ENCODE data around the gene TRIM38.
"Not testable (repeated sequence)": the region's sequence is repeated elsewhere in the genome, so short reads cannot be mapped to it uniquely, and the experiment has no call there.

Gene TRIM38

DNA sequence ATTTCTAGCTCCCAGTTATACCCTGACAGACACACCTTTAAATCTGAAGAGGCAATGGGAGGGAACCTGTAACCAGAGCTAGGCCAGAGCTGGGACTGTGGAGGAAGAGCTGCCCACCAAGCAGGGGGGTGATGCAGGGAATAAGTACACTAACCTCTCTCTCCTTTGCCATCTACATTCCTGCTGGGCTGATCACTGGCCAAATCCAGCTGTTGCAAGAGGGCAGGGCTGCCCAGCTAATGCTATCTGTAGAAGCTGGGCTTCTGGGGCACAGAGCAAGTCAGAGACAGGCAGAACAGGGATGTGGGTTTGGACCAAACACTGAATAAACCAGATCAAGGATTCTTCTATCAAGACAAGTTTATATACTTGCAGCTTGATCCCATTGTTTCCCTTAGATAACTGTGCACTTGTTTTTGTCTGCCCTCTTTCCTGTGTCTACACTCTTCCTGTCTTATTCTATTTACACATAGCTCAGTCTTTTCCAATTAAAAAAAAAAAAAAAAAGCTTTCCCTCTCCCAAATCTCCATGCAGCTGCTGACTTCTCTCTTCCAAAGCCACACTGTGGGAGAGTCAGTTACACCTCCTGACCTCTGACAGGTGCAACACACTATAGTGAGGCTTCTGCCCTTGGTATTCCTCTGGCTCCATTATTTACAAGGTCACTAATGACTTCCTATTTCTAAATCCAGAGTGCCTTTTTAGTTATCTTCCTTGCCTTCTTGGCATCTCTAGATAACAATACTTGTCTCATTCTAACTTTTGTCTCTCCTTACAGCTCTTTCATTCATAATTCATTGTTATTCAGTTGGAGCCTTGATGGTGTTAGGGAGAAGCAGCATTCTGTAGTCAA lies 43.7 kb downstream of the TRIM38 start:
- DNase-seq (ENCODE audit: low read depth): no peak

DNA sequence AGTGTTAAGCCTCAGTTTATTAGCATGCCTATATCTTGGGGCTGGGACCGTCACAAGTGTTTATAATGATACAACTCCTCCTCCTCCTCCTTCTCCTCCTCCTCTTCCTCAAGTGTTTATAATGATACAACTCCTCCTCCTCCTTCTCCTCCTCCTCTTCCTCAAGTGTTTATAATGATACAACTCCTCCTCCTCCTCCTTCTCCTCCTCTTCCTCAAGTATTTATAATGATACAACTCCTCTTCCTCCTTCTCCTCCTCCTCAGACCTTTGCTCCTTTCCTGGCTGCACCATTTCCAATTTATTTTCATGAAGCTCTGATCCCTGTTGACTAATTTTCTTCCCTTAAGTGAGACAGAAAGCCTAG lies 44.3 kb downstream of the TRIM38 start:
- not testable (repeated sequence) for DNase-seq (ENCODE audit: low read depth)

DNA sequence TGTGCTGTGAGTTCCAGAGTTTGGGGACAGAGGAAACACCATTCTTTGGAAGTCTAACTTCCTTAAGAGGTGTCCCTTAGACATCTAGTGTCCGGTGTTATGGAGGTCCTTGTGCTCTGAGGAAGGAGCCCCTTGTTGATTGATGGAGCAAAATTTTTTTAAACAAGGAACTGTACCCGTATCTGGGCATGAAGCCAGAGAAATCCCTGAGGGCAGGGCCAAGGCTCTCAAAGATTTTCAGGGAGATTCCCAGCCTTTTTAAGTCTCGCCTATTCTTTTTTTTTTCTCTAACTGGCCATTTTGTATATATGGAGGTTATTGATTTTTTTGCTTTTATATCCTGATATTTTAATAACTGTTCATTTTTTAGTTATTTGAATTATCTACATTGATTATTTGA lies 45.9 kb downstream of the TRIM38 start:
- DNase-seq (ENCODE audit: low read depth): no peak

DNA sequence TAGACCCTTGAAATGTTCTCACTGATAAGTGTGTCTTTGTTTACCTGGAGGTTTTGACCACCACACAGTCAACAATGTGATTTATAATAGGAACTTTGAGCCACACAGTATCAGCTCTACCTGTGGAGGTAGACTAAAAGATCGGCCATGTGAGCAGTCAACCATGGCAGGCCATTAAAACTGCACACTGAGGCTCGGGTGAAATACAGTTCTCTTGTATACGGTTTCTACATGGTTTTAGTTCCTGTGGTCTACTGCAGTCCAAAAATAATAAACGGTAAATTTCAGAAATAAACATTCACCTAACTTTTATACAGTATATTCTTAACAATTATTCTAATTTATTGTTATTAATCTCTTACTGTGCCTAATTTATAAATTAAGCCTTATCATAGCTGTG lies 47.2 kb downstream of the TRIM38 start:
- no peak for DNase-seq (ENCODE audit: low read depth)

DNA sequence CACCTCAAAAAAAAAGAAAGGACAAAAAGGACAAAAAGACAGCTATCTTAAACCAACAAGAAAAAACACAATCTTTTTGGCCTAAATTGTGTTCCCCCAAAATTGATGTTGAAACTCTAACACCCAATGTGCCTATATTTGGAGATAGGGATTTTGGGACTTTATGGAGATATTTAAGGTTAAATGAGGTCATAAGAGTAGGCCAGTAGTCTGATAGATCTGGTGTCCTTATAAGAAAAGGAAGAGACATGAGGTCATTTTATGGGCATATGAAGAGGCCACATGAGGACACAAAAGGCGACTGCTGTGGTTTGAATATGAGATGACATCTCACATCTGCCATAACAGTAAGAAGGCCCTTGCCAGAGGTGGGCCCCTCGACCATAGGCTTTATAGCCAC lies 49.5 kb downstream of the TRIM38 start:
- DNase-seq (ENCODE audit: low read depth): no peak

DNA sequence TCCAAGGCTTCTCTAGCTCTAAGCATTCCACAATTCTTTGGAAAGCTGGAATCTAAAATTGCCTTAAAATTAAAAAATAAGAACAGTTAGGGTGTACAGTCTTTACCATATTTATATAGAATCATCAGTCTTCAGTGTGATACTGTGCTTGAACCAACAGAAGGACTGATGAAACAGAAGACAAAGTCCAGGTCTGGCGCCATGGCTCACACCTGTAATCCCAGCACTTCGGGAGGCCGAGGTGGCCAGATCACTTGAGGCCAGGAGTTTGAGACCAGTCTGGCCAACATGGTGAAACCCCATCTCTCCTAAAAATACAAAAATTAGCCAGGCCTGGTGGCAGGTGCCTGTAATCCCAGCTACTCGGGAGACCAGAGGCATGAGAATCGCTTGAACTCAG lies 51.8 kb downstream of the TRIM38 start:
- not testable (repeated sequence) for DNase-seq (ENCODE audit: low read depth)

DNA sequence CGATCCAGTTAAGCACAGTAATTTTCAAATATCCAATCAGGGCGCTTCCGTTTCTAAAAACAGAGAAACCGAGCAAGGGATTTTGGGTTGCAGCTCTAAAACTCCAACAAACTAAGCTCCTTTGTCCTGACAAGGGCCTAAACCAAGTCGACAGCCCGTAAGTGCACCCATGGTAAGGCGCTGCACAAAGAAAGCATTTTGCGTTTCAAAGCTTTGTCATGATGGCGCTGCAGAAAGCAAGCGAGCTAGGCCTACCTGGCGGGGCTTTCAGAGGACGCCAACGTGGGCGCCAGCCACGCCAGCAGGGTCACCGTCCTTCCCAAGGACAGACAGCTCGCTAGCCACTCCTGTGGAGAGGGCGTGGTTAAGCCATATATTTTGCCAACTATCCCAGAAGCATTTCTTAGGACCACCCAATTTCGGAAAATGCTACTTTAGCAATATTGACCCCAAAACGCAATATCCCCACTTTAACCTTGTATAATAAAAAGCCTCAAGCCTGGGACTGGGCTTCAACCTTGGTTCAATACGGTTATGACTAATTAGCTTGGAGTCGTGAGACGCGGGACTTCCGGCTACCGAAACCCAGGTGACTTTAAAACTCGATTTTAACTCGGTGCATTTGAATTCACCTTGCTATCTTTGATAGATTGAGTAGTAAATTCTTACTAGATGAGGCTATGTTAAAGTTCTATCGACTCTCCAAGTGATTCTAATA lies 53.8 kb downstream of the TRIM38 start:
- DNase-seq (ENCODE audit: low read depth): no peak

DNA sequence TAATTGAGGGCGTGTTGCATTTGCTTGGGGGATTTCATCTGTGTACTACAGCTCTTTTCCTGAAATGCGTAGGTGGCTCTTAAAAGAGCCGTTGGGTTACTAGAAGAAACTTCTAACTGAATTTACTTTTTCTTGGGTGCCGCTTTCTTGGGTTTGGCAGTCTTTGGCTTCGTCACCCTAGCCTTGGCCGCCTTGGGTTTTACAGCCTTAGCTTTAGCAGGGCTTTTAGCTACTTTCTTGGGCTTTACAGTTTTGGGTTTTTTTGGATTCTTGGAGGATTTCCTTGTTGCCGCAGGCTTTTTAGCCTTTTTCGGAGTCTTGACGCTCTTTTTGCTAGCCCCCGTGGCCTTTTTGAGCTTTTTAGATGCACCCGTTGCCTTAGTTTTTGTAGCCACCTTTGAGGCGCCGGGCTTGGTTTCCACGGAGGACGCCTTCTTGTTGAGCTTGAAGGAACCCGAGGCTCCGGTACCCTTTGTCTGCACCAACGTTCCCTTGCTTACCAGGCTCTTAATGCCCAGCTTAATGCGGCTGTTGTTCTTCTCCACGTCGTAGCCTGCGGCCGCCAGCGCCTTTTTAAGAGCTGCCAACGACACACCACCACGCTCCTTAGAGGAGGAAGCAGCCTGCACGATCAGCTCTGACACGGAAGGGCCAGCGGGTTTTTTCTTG lies 54.5 kb downstream of the TRIM38 start:
- DNase-seq (ENCODE audit: low read depth): no peak

DNA sequence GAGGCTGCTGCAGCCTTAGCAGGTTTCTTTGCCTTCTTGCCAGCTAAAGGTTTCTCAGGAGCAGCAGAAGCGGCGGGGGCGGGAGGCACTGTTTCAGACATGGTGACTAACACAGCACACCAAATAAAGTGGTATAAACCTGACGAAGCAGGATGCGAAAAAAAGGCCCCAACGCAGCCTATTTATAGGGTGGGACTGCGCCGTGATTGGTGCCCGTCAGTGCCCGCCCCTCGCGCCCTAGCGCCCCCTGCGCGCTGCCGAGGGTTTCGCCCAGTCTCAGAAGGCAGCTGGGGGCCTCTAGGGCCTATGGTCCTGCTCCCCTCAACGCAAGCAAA lies 55.0 kb downstream of the TRIM38 start:
- peak; percentile 76 for DNase-seq (ENCODE audit: low read depth)

DNA sequence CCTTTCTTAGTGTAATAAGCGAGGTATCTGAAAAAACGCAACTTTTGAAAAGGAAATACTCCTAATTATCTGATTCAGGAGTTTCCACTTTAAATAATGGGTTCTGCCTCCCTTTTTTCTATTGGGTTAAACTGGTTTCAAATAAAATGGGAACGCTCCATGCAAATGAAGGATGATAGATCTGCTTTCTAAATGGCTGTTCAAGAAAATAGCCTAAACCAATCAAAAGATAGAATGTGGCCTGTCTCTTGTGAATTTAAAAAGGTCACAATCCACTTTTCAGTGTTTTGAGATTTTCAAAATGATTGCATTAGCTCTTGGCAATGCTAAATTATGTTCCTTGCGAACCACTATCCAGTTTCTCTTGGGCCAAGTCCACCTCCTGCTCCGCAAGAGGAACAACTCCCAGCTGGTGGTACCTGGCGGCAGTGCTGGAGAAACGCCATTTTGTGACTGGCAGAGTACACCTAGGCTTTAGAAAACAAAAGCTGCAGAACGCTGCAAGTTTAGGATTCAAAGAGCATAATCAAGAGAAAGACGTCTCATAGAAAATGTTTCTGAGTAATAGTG lies 56.7 kb downstream of the TRIM38 start:
- no peak for DNase-seq (ENCODE audit: low read depth)

DNA sequence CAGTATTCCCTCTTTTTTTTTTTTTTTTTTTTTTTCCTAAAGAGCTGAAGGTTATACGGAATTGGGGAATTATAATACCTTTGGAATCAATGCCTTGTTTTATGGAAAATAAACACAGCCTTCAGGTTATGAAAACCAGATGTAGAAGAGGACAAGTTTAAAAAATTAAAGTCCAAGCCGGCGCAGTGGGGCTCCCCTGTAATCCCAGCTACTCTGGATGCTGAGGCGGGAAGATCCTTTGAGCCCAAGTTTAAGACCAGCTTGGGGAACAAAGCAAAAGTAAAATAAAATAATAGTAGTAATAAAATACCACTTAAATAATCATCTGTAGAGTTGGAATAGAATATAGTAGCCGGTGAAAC lies 57.3 kb downstream of the TRIM38 start:
- no peak for DNase-seq (ENCODE audit: low read depth)

DNA sequence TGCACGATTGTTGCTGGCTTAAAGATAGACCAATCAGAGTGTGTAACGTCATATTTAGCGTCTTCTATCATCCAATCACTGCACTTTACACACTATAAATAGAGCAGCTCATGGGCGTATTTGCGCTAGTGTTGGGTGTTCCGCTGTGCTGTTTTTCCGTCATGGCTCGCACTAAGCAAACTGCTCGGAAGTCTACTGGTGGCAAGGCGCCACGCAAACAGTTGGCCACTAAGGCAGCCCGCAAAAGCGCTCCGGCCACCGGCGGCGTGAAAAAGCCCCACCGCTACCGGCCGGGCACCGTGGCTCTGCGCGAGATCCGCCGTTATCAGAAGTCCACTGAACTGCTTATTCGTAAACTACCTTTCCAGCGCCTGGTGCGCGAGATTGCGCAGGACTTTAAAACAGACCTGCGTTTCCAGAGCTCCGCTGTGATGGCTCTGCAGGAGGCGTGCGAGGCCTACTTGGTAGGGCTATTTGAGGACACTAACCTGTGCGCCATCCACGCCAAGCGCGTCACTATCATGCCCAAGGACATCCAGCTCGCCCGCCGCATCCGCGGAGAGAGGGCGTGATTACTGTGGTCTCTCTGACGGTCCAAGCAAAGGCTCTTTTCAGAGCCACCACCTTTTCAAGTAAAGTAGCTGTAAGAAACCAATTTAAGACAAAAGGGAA lies 57.9 kb downstream of the TRIM38 start:
- peak; percentile 54 for DNase-seq (ENCODE audit: low read depth)

DNA sequence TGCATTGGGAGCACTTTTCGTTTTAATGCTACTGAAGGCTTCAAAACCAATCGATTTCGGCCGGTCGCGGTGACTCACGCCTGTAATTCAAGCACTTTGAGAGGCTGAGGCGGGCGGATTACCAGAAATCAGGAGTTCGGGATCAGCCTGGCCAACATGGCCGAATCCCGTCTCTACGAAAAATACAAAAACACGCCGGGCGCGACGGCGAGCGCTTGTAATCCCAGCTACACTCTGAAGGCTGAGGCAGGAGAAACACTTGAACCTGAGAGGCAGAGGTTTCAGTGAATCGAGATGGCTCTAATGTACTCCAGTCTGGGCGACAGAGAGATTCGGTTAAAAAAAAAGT lies 58.4 kb downstream of the TRIM38 start:
- DNase-seq (ENCODE audit: low read depth): no peak

DNA sequence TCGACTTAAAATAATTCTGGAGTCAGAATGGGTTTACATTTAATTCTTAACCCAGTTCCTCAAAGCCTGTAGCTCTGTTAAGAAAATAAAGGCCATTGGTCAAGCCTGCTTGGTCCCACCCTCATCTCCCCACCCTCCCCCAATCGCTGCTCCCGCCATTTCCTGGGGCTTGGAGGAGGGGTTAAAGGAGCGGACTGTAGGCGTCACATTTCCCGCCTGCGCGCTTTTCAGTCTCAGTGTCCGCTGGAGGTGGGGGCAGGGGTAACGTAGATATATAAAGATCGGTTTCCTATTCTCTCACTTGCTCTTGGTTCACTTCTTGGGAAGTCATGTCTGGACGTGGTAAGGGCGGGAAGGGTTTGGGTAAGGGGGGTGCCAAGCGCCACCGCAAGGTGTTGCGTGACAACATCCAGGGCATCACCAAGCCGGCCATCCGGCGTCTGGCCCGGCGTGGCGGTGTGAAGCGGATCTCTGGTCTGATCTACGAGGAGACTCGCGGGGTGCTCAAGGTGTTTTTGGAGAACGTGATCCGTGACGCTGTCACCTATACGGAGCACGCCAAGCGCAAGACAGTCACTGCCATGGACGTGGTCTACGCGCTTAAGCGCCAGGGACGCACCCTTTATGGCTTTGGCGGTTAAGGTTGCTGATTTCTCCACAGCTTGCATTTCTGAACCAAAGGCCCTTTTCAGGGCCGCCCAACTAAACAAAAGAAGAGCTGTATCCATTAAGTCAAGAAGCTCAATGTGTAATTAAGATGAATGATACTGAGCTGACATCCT lies 58.9 kb downstream of the TRIM38 start:
- peak; percentile 80 for DNase-seq (ENCODE audit: low read depth)

DNA sequence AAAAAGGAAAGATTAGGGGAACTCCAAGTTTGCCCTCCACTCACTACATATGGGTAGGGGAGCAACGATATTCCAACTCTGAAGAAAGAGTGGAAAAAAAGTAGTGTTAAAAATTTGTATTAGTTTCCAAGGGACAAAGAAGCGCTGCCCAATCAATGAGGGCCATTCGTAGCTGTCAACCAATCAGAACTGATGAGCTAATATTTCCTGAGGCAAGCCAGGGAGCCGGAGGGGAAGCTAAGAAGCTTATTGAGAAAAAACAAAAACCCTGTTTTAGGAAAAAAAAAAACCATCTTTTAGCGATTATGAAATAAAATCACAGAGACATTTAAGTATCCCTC lies 59.5 kb downstream of the TRIM38 start:
- DNase-seq (ENCODE audit: low read depth): no peak

DNA sequence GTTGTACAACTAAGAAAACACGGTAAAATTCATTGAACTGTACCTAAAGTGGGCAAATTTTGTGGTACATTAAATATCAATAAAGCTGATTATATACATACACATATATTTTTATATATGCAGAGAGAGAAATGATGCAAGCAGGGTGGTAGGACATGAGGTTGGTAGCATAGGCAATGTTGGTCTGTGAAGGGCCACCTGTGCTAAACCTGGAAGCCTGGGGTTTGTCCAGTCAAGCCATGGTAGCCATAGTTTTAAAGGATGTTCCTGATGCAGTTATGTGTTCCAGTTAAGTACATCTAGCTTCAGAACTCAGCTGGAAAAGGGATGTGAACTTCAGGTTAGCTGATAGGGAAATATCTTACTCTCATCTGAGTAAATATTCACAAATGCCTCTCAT lies 60.1 kb downstream of the TRIM38 start:
- DNase-seq (ENCODE audit: low read depth): no peak

DNA sequence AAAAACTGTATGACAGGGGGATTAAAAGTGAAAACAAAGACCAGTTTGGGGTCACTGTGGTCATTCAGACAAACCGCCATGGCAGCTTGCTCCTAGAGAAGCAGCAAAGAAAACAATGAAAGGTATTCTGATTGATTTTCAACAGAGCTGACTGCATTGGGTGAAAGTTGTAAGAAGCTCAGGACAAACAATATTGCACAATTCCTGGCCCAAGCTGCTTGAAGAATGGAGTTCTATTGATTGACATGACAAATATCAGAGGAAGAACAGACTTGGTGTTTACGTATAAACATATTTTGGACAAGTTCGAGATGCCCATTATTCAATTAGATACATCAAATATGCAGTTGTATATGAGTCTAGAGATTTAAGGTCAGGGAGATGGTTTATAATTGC lies 62.0 kb downstream of the TRIM38 start:
- no peak for DNase-seq (ENCODE audit: low read depth)

DNA sequence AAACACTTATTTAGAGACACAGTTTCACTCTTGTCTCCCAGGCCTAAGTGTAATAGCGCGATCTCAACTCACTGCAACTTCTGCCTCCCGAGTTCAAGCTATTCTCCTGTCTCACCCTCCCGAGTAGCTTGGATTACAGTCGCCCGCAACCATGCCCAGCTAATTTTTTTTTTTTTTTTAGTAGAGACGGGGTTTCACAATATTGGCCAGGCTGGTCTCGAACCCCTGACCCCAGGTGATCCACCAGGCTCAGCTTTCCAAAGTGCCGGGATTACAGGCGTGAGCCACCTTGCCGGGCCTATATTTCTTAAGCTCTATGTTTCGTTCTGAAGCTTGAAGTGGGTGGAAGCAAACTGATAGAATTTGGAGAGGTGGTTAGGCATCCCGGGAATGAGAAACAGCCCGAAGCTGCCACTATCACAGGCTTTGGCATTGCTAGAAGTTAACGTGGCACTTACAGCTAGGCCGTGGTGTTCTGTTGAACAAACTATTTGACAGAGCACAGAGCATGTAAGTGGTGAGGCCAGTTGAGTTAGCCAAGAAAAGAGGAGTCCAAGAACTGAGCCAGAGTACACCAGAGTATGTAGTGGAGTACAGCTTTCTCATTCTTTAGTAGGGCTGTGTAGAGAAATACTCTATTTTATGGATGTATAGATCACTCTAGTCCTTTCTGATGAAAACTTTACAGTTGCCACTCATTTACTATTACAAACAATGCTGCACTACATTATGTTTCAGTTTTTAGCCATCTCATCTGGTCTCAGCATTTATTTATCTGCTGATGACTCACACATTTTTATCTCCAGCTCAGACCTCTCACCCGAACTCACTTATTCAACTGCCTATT lies 62.7 kb downstream of the TRIM38 start:
- DNase-seq (ENCODE audit: low read depth): no peak

DNA sequence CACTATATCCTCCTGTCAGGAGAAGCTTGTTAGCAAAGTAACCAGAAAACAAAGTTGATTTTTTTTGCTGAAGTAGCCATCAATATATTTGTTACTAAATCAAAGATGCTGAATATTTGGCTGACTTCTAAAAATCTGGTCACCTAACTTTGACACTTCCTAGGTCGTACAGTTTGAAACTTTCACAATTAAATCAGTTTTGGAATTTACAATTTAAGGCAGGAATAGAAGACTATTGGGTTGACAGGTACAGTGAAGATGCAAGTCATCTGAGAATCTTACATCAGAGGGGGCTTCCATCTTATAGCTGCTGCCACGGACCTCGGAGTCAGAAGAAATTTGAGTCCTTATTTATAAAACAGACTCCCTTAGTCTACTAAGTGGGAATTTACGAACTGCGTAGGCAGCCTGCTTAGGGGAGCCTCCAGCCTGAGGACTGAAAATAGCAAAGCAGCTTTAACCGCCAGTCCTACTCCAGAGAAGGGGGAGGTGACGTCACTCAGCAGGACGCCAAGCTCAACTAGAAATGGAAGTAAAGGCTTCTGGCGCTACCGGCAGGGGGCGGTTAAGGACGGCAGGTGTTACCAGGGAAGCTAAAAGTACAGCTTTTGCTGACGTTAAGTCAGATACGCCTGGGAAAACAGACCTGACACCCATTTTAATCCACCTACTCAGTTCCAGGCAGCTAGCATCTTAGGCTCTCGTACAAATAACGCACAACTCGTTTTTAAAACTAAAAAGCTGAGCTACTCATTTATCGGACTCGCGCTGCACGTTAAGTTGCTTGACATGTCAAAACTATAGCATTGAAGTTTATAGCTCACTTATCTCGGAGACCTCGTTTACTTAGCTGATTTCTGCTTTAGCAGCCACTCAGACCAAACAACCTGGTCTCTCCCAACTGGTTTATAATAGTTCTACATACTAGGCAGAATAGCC lies 63.6 kb downstream of the TRIM38 start:
- DNase-seq (ENCODE audit: low read depth): peak; percentile 85

Data from stimulated activated CD4-positive, alpha-beta T cell treated with anti-CD3 and anti-CD28 coated beads, Interleukin-2, amount 100 ng/mL, for 4 hours (primary cell).